SK-MEL-5 (cell line): ENCODE data around the gene FOXD4L1. TPM values are rescaled to one million over a fixed set of nuclear protein-coding genes. Genes with fewer than 3 reads are reported as not detected.
"Not testable (repeated sequence)": the region's sequence is repeated elsewhere in the genome, so short reads cannot be mapped to it uniquely, and the experiment has no call there.

Experiments
- DNase-seq: peaks from one replicate; pipeline ENCODE4 v3.0.0-alpha.2; 2016; ENCODE audit warnings: low read depth, low spot score
- in situ Hi-C: cut with HindIII; loops from 2 replicates; pipeline ENCODE4 v1.10.0; 2016; ENCODE audit warnings: low sequenced_read_pairs, high pct_unique_total_duplicates, low pct_unique_long_range_greater_than_20kb
- total RNA-seq: library from RNA; depleted of rRNA; stranded (reverse); fragments of >200 nt; shearing (Covaris generic); gene quantifications from 2 replicates; pipeline ENCODE4 v1.2.3, GENCODE V29; 2014; rRNA removed

The FOXD4L1 gene
- total RNA-seq, 1 experiment from 2014 or later: not detected

DNA sequence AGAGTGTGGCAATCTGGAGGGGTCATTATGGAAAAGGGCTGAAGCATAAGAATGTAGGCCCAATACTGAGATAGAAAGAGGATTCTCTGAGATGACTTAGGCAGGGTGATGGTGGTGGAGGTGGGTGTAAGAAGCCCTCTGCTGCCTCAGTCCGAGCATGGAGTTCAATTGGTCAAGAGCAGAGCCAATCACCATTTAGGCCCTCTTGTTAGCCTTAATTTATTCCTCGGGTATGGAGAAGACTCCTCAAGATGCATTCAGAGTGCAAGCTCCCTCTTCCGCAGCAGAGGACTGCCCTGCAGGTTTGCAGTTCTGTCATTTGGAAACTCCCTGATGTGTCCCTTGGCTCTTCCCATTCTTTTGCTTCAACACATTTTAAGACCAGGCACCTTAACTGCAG is 17.5 kb downstream of the FOXD4L1 start:
- in situ Hi-C loops: not testable (repeated sequence)

DNA sequence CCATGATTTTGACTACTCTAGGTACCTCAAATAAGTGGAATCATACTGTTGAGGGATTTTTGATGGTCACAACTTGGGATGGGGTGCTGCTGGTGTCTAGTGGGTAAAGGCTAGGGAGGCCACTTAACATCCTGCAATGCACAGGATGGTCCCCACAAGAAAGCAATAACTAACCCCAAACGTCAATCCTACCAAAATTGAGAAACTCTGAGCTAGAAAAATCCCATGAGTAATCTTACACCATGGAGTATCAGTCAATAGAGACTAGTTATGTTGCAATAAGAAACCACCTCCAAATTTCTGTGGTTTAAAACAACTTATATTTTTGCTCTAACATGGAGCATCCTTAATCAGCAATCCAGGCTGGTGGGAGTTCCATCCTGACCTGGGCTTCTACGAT is 18.6 kb downstream of the FOXD4L1 start:
- in situ Hi-C loops: not testable (repeated sequence)

More for the DNA sequence above, 17.5 kb downstream of the FOXD4L1 start:
- DNase-seq: not testable (repeated sequence)

DNA sequence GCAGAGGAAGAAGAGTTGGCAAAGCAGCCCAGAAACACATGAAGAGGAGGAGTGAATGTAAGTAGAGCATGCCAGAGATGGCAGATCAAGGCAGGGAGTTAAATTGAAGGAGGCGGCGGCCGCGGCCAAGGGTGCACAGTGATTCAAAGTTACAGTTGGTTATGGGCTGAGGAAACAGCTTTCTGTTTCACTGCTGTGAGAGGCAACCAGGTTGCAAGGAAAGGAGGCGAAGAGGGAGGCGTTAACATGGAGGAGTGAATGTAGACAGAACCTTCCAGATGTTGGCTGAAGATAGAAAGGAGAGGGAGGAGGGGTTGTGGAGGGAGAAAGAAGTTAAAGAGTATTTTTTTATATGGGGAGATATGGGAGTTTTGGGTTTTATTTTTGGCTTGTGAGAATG is 22.4 kb downstream of the FOXD4L1 start:
- in situ Hi-C loops, DNase-seq: not testable (repeated sequence)

More for the DNA sequence above, 18.6 kb downstream of the FOXD4L1 start:
- DNase-seq: not testable (repeated sequence)

DNA sequence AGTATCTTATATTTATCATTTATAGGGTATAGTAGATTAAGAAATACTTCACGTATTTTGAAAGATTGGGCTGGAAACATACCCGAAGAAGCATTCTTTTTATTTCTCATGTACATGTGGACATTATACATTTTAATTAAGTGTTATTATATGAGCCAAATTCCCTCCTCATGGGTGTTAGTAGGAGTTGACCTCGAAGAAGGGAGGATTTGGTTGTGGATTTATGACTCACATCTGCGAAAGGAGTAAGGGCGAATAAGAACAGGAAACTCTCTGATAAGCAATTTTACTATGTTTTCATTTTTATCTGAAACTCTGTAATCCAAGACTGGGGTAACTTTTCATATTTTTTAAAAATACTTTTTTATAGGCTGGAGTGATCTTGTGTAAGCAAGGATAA is 23.0 kb downstream of the FOXD4L1 start:
- DNase-seq, in situ Hi-C loops: not testable (repeated sequence)

DNA sequence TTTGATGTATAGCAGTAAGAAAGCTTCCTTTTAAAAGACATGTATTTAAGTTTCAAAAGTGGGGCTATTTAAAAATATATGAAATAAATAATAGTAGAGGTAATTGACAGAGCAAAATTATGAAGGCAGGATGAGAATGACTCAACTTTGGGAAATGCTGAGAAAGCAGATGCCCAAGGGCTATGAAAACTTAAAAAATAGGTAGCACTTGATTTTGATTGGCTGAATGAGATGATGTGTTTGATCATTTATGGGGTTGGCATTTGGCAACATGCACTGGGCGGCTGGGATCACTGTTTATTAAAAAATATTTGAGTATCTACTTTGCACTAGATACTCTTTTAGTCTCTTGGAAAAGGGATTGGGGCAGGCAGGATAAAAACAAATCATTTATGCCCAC is 26.5 kb downstream of the FOXD4L1 start:
- in situ Hi-C loops, DNase-seq: not testable (repeated sequence)

DNA sequence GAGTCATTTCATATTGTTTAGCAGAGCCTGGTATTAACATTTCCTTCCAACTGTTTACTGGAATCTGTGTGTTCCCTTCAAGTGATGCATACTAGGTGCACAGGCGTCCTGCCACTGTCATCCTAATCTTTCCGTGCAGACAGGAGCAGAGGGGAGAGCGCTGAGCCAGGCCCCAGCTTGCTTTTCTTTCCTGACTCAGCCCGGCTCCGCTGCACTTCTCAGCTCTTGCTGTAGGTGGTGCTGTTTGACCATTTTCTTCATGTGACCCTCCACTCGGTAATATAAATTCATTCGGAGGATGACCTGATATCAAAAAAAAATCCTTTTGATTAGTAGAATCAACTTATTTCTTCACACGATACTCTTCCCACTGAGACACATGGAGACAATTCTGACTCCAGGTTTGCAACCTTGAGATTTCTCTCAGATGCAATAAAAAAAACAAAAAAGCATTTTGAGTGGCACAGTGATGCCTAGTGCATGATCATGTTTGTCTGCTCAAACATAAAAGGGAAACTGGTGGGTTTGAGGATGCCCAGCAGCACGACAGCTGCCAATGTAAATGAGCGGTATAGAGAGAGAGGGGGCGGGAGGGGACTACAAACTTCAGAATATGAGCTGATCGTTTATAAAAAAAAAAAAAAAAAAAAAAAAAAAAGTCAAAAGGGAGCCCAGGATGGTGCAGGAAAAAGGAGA is 29.0 kb downstream of the FOXD4L1 start:
- DNase-seq, in situ Hi-C loops: not testable (repeated sequence)

DNA sequence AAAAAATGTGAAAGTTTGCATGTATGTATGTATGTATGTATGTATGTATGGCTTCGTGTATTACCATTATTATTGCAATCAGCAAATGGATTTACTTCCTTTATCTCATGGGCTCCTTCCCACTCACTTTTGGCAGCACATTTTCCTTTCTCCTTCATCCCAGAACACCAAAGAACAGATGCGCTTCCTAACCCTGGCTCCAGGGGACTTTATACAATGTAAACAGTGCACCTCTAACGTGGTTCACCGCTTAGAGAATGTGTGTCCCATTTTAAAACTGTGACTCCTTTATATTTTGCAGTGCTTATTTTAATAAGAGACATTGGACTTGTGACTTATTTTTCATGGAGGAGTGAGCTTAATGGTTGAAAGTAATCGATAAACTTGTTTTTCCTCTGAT is 29.7 kb downstream of the FOXD4L1 start:
- in situ Hi-C loops: not testable (repeated sequence)

DNA sequence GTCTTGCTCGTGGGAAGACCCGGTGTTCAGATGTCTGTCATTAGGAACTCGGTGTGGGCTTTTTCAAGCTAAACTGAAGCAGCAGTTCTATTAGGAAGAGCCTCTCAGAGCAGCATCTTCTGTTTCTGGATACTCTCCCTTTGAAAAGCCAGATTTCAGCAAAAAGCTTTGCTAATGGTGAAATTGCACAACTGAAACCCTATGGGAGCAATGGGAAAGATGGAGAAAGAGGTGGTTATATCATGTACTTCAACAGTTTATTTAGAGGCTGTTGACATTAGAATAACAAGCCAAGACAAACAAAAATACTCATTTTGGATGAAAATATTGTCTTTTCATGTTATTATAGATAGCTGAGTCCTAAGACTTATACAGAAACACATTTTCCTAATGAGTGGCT is 30.4 kb downstream of the FOXD4L1 start:
- DNase-seq, in situ Hi-C loops: not testable (repeated sequence)

More for the DNA sequence above, 29.7 kb downstream of the FOXD4L1 start:
- not testable (repeated sequence) for DNase-seq

DNA sequence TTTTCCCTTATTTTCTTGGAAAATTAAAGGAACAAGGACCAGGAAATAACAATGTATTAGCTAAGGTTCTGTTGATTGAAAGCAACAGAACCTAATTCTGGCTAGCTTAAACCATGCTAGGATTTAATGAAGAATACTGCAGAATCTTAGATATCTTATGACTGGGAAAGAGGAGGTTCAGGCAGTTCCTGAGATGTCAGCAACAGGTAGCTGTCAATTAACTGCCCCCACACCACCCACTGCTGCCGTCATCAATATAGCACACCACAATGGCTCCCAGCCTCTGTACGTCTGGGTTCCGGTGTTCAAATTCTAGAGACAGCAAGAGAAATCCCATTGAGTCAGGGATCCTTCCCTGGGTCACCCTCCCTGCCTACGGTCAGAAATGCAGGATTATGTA is 34.5 kb downstream of the FOXD4L1 start:
- DNase-seq, in situ Hi-C loops: not testable (repeated sequence)

DNA sequence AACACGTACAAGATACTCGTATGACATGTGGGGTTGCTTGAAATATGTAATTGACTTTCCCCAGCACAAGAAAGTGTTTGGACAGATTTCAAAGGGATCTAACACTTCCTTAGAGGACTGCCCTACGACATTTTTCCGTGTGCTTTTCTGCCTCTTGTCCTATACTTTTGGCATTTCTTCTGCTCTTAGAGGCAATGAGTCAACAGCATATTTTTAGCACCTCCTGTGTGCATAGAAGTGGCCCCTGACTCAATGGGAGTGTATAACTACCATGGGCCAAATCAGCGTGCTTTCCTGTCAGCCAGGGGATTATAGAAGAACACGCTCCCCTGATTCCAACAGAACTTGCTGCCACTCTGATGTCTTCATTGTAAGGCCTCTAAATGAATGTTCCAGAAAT is 38.1 kb downstream of the FOXD4L1 start:
- not testable (repeated sequence) for DNase-seq

DNA sequence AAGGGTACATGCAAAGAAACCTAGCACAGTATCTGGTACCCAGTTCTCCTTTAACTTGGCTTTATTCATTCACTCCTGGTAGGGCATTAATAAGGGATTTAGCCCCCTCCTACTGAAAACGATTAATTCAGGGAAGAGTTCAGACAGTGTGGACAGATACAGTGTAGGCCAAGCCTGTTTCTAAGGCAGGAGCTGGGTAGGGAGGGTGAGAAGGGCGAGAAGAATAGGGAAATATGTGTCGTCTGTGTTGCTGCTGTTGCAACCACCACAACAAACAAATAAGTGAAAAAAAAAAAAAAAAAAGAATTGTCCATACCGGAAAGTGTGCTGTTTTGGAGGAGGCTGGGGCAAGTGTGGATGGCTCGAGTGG is 42.4 kb downstream of the FOXD4L1 start:
- in situ Hi-C loops, DNase-seq: not testable (repeated sequence)

More for the DNA sequence above, 38.1 kb downstream of the FOXD4L1 start:
- in situ Hi-C loops: not testable (repeated sequence)

DNA sequence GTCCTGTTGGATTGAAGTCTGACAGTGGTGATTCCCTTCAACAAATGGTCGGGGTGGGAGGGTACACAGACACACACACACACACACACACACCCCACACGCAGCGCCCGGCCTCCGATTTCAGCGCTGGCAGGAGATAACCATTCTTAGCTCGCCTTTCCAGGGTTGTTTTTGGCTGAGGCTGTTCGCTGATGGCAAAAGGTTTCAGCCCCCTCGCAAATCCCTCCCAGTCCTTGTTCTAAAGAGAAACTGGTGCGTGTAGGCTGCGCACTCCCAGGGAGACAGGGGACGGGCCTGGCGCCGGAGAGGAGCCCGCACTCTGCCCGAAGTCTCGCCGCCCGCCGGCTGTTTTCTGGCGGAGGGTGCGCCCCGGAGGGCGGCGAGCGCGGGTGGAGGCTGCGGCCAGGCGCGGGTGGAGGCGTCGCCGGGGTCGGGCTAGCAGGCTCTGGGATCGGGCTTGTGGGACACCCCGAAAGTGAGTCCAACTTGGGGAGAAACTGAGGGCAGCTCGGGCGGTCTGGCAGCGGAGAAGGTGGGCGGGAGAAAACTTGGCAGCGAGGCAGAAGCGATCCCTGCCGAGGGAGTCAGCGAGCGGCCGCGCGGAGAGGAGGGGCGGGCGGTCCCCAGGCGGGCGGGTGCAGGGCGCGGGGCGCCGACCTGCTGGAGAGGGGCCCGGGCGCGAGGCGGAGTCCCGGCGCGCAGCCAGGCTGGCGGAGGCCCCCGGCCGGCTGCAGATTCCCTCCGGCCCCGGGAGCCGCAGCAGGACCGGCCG is 42.9 kb downstream of the FOXD4L1 start:
- in situ Hi-C loops, DNase-seq: not testable (repeated sequence)

DNA sequence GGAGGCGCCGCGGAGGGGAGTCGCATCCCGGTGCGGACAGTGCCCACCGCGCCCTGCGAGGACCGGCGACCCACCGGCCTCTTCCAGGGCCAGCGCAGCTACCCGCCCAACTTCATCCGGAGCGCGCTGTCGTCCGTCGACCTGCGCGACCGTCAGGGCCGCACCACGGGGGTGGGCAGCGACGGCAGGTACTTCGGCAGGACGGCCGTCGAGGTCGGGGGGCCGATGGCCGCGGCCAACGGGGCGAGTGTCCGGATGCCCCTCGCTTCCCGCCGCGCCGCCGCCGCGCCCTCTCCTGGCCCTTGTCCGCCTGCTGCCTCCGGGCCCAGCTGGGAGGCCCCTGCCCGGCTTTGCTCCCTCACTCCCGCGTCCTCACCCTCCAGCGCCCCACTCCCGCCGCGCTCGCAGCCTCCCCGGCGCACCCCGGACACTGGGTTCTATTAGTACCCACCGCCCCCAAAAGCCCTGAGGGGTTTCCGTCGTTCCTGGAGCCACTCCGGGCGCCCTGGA is 43.6 kb downstream of the FOXD4L1 start:
- DNase-seq, in situ Hi-C loops: not testable (repeated sequence)

DNA sequence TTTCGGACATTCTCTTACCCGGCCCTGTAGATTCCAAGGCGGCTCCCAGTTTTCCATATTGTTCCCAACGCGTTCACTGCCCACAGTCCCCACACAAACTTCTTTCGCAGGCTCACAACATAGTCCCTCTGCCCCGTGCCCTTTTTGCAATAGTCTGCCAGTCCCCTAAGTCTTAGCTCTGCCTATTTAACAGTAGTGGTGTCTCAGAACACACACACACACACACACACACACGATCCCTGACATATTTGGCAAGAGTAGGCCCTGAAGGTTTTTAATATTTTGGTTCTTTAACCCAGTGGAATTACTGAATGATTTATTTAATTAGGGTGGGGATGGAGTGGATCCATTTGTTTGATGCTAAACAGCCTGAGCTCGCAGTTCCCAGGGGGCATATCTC is 44.1 kb downstream of the FOXD4L1 start:
- DNase-seq, in situ Hi-C loops: not testable (repeated sequence)

Other genes with a start within 250 kb of the FOXD4L1 start
- gene PAX8, start 219.7 kb upstream of the FOXD4L1 start, total RNA-seq: 0.75 and 0.90 TPM in 2 replicates
- gene ZNG1B, start 61.0 kb upstream of the FOXD4L1 start, total RNA-seq: 24.5 and 24.6 TPM in 2 replicates
- 2.8 and 5.2 TPM in 2 replicates for gene RABL2A, start 128.6 kb downstream of the FOXD4L1 start, total RNA-seq